HG03060 (cell line): ENCODE measurements around the gene PIANP.
"Not testable (repeated sequence)": the region's sequence is repeated elsewhere in the genome, so short reads cannot be mapped to it uniquely, and the experiment has no call there.

ENCODE experiments used
- ATAC-seq: cut with Tn5 transposase; IDR thresholded peaks from one replicate; pipeline ENCODE4 v1.9.1; 2021; ENCODE audit warnings: low read depth, moderate number of reproducible peaks; ENCODE audit not compliant: unreplicated experiment

PIANP gene

GRCh38 chr12:6708960-6709394, 8.4 kb upstream of the PIANP start:
- ATAC-seq = no peak

- not testable (repeated sequence) for ATAC-seq
Observed at GRCh38 chr12:6708351-6708750, 7.7 kb upstream of the PIANP start.

DNA sequence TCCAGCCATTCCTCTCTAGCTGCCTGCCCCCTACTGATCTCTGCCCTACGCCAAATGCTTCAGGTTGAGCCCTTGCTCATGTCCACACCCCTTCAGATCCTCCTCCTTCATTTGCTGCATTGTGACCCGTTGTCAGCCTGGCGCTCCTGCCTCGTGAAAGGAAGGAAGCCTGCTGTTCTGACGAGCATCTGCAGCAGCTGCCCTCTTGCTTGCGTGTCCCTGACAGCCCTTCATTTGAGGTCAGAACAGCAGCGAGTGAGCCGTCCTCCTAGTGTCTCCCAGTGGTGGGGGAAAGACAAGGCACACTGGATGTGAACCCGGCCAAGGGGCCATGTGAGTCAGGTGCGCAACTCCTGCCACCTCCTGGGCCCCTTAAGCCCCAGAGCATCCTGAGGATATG, 3.0 kb upstream of the PIANP start:
- no peak for ATAC-seq

- no peak for ATAC-seq
Observed at GRCh38 chr12:6701078-6701768, 608 bp upstream of the PIANP start.

- ATAC-seq = no peak
Observed at GRCh38 chr12:6699989-6700645, 498 bp downstream of the PIANP start.

DNA sequence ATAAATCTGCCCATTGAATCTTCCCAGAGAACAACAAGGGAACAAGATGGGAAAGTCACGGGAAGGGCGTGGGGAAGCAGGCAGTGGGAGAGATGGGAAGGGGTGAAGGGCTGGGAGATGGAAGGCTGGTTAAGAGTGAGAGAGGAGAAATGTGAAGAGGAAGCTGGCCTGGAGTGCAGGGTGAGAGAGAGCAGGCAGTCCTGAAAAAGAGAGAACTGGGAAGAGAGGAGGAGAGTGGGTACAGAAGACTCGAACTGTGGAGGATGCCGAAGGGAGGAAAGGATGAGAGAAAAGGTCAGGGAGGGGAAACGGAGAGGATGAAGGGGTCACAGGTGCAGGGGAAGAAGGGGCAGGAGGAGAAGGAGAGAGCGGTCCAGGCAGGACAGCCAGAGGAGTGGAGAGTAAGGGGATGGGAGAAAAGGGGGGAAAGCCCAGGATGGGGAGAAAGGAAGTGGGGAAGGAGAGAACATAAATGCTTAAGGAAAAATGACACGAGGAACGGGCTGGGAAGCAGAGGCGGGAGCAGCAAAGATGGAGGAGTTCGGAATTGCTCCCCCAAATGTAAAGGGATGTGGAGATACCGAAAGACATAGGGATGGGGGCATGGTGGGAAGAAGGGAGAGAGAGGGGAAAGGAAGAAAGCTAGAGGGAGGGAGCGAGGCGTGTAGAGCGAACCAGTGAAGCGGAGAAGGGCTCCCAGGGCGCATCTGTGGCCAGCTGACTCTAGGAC, 1.2 kb downstream of the PIANP start:
- ATAC-seq = no peak

GRCh38 chr12:6698352-6699046, 2.1 kb downstream of the PIANP start:
- ATAC-seq = no peak

DNA sequence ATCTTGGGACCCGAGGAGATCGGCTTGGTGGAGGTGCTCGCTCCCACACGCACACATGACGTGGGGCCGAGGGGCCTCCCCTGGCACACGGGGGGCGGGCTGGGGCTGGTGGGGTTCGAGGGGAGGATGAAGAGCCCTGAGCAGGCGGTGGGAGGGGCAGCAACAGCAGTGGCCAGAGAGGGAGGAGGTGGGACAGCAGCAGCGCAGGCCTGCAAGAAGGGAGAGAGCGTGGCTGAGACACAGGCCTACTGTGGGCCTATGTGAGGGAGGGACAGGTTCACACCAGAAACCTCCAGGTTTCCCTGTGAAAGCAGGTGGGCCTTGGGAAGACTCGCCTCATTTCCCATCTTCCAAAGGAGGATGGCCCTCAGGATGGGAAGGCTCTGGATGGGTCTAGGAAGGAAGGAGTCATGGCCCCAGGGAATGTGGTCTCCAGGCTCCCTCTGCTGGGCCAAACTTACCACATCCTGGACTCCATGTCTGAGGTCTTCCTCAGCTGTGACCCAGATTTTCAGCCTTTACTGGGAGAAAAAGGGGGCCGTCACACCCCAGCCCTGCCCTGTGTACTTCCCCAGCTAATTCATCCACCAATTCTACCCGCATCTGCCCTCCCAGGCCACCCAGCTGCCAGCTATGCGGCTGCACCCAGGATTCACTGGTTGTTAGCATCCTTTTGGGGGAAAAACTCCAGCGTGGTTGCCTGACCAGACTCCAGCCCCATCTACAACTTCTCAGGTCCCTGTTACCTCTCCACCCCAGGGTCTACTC, 2.8 kb downstream of the PIANP start:
- ATAC-seq = no peak

DNA sequence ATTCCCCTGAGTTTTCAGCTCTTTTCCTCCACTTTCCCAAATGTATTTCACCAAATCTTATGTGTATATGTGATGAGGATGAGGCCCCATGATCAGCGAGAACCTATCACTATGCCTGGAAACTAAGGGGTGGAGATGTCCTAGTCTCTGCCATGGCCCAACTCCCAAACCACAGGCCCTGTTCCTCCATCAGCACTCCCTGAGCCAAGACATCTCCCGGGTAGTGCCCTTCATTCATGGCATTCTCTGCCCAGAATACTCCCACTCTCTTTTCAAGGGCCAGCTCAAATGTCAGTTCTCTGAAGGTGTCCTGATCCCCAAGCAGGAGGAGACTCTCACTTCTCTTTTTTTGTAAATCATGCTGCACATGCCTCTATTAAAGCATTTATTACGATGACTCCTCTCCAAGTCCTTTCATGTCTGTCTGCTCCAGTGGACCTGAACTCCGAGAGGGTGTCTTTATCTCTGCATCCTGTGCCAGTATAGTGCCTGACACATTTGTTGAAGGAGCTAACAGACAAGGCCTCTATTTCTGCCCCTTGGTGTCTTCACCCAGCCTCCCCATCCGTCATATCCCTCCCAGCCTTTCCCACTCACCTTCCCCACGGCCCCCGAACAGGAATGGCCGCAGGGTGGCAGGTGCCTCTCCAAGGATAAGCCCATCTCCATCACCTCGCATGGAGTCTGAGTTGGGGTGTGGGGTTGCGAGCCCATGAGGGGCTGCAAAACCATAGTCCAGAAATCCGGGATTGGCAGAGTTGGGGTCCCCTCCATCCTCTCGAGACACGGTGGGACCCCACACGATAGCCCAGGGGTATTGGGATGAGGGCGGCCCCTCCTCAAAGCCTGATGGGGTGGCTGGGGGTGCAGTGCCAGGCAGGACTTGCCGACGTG, 3.7 kb downstream of the PIANP start:
- ATAC-seq = no peak

GRCh38 chr12:6695313-6696045, 5.1 kb downstream of the PIANP start:
- no peak for ATAC-seq

DNA sequence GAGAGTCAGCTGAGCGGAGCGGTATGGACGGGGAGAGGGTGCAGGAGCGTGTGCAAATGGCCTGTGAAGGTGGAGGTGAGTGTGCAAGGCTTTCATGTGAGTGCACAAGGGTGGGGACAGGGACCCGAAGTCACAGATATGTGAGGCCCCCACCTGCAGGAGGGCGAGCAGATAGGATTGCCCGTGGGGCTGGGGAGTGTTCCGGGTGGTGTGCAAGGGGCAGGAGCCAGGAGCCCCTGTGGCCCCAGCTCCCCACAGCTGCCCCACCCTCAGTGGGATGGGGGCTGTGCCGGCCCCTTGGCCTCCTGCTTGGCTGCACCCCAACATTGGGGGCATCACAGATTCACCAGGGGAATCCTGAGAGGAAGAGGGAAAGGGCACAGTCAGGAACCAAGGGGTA, 5.9 kb downstream of the PIANP start:
- ATAC-seq = no peak

- no peak for ATAC-seq
Observed at GRCh38 chr12:6693832-6694355, 6.7 kb downstream of the PIANP start.

DNA sequence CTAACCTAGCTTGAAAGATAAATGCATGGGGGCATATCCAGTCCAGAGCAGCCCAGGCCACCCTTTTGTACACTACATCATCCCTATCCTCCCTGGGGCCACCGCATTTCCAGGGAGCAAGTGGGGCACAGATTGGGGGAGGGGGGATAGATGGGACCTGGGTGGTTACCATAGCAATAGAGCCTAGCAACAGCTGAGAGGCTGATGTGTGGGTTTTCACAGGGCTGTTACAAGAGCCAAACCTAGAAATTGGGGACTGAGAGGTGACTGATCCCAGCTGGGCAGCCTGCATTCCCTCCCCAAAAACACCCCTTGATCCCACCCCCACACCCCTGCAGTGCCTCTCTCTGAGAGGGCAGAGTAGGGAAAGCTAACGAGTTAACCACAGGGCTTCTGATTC, 7.7 kb downstream of the PIANP start:
- ATAC-seq = no peak

GRCh38 chr12:6691473-6691872, 9.1 kb downstream of the PIANP start:
- ATAC-seq = no peak

- ATAC-seq = peak; percentile 70
Observed at GRCh38 chr12:6688999-6689882, 11.4 kb downstream of the PIANP start, which contains the start of gene ZNF384. Gene ZNF384, minus strand, starts transcription at chr12:6689375. Its CDS starts 9,855 bp downstream, at chr12:6679520.

DNA sequence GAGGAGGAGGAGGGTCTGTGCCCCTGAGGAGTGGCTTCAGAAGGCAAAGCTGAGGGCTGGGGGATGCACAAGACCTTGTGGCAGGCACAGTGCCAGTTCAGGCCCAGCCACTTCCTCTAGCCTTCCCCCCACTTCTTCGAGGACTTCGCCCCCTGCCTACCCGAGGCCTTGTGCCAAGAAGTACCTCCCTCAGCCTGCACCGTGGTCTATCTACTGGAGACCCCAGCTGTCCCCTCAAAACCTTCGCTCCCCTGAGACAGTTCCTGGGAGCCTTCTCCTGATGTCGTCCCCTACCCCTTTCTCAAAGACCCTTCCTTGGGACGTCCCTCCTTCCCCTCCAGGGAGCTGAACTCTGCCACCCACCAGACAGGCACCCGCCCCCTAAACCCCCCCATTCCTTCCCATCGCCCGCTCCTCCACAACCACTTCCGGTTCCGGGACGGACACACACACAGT, 12.0 kb downstream of the PIANP start:
- ATAC-seq = peak; percentile 9

DNA sequence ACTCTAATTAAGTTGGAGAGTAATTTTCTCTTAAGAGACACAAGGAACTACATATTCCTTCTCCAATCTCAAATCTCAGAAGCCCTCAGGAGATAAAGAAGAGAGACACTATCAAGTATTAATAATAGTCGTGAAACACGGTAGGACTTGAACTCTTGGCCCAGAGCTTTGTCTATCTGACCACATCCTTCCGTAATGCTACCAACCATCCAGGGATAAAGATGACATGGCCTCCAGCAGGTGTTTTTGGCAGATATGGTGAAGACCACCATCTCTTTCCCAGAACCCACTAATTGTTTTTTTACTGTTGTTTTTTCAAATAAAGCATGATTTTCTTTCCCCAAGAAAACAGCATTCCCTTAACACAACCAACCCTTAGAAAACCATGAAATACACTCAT, 14.8 kb downstream of the PIANP start:
- no peak for ATAC-seq
